Measurements from ENCODE around the gene PPP4R1. TPM values are rescaled to one million over a fixed set of nuclear protein-coding genes. Genes with fewer than 3 reads are reported as not detected.

The PPP4R1 gene
- total and polyA plus RNA-seq, 2 of the 4 experiments (the other 2 are of a cell fraction) = 80.6 to 123 TPM

DNA sequence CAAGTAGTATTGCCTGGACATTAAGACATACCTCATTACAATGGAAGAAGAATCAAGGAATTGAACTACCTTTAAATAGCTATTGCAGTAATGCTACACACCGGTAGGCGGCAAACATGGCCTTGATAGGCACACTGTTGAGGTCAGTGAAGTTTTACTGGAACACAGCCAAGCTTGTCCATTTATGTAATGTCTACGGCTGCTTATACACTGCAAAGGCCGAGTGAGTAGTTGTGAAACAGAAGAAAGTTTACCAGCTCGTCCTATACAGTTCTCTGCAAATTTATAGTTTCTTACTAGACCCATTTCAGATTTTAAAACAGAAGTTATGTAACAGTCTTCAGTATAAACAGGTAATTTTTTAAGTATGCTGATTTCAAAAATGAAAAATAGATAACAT, 38.8 kb downstream of the PPP4R1 start:
- no peak overlapping the region for H3K27ac ChIP-seq (ENCODE audit: insufficient read depth, low read length)
- no peak overlapping the region for H4K5ac ChIP-seq (ENCODE audit: low read depth, low read length)
- no peak overlapping the region for H3K4me2 ChIP-seq (ENCODE audit: low read depth, low read length)
- H2AK9ac ChIP-seq (replicated peaks; ENCODE audit: low read depth, low read length, poor library complexity) = no peak overlapping the region
- H3K4me1 ChIP-seq (ENCODE audit: control insufficient read depth, insufficient read depth, low read length) = peaks cover 4% of the 10 kb centered on the region; the same call in 1 of the 2 replicates
- H2BK5ac ChIP-seq (ENCODE audit: low read depth, low read length, poor library complexity, severe bottlenecking) = peak overlapping the region; percentile 21
- H3K9me1 ChIP-seq (ENCODE audit: insufficient read depth, low read length) = peaks cover 3% of the 10 kb centered on the region; the same call in 1 of the 2 replicates
- H2AK5ac ChIP-seq (ENCODE audit: low read depth, low read length) = no peak overlapping the region
- H2BK15ac ChIP-seq (ENCODE audit: low read depth, low read length) = no peak overlapping the region
- in situ Hi-C loops (cut with MboI; ENCODE audit: low sequenced_read_pairs) = no loop called here
- no CpG with 5 or more reads among the region's 5 CpGs for WGBS, 2 experiments (ENCODE audit: extremely low coverage in 2 of 2, insufficient read length in 1 of 2)
- dilution Hi-C loops (cut with HindIII; ENCODE audit: low sequenced_read_pairs, unreplicated experiment) = no loop called here
- no peak overlapping the region for H2BK120ac ChIP-seq (ENCODE audit: low read depth, low read length)
- H4K91ac ChIP-seq (ENCODE audit: insufficient read depth, low read depth, low read length) = no peak overlapping the region
- H3K18ac ChIP-seq (ENCODE audit: low read depth, low read length) = no peak overlapping the region
- H3K23ac ChIP-seq (ENCODE audit: low read depth, low read length) = no peak overlapping the region
- POLR2A ChIA-PET (ENCODE audit: unreplicated experiment) = no interaction called here
- H3K56ac ChIP-seq (ENCODE audit: extremely low read depth, insufficient read depth, low read length) = no peak overlapping the region
- H2BK20ac ChIP-seq (ENCODE audit: low read depth, low read length) = no peak overlapping the region
- ATAC-seq (ENCODE audit: low read depth) = peak; percentile 97
- peaks cover 21 to 39% of the 10 kb centered on the region in 2 experiments for H3K79me1 ChIP-seq (ENCODE audit: low read depth in 1 of 2, low read length in 2 of 2)
- 0 out of 2 replicates have a peak, but pooled peaks have one; percentile 35 for TF ChIP-seq CHD1 (IDR thresholded peaks at IDR 0.05; ENCODE audit: low read depth, low read length)
- TF ChIP-seq RCOR1 (IDR thresholded peaks at IDR 0.05; ENCODE audit: insufficient replicate concordance, low read length) = no peak
- TF ChIP-seq BHLHE40 (IDR thresholded peaks at IDR 0.05; ENCODE audit: low read depth, low read length) = no peak
- peak; percentile 88 for TF ChIP-seq SMC3 (IDR thresholded peaks at IDR 0.05; ENCODE audit: low read depth, low read length)
- TF ChIP-seq, protein P1, sequence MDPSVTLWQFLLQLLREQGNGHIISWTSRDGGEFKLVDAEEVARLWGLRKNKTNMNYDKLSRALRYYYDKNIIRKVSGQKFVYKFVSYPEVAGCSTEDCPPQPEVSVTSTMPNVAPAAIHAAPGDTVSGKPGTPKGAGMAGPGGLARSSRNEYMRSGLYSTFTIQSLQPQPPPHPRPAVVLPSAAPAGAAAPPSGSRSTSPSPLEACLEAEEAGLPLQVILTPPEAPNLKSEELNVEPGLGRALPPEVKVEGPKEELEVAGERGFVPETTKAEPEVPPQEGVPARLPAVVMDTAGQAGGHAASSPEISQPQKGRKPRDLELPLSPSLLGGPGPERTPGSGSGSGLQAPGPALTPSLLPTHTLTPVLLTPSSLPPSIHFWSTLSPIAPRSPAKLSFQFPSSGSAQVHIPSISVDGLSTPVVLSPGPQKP (IDR thresholded peaks at IDR 0.05; ENCODE audit: borderline replicate concordance, low read depth, low read length) = no peak
- TF ChIP-seq RAD21 (IDR thresholded peaks at IDR 0.05; ENCODE audit: low read length) = peak; percentile 90
- no peak for TF ChIP-seq MAFK (IDR thresholded peaks at IDR 0.05; ENCODE audit: low read depth, low read length)
- TF ChIP-seq, protein P2, sequence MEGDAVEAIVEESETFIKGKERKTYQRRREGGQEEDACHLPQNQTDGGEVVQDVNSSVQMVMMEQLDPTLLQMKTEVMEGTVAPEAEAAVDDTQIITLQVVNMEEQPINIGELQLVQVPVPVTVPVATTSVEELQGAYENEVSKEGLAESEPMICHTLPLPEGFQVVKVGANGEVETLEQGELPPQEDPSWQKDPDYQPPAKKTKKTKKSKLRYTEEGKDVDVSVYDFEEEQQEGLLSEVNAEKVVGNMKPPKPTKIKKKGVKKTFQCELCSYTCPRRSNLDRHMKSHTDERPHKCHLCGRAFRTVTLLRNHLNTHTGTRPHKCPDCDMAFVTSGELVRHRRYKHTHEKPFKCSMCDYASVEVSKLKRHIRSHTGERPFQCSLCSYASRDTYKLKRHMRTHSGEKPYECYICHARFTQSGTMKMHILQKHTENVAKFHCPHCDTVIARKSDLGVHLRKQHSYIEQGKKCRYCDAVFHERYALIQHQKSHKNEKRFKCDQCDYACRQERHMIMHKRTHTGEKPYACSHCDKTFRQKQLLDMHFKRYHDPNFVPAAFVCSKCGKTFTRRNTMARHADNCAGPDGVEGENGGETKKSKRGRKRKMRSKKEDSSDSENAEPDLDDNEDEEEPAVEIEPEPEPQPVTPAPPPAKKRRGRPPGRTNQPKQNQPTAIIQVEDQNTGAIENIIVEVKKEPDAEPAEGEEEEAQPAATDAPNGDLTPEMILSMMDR (conservative IDR thresholded peaks at IDR 0.05; ENCODE audit: low read depth, low read length) = peak; percentile 92
- TF ChIP-seq RFX5 (IDR thresholded peaks at IDR 0.05; ENCODE audit: low read depth, low read length) = 0 out of 2 replicates have a peak, but pooled peaks have one; percentile 47
- TF ChIP-seq, protein P3, sequence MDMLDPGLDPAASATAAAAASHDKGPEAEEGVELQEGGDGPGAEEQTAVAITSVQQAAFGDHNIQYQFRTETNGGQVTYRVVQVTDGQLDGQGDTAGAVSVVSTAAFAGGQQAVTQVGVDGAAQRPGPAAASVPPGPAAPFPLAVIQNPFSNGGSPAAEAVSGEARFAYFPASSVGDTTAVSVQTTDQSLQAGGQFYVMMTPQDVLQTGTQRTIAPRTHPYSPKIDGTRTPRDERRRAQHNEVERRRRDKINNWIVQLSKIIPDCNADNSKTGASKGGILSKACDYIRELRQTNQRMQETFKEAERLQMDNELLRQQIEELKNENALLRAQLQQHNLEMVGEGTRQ (IDR thresholded peaks at IDR 0.05; ENCODE audit: low read depth, low read length) = no peak
- no peak for TF ChIP-seq FOS (IDR thresholded peaks at IDR 0.05; ENCODE audit: low read depth, low read length)
- TF ChIP-seq MAZ (IDR thresholded peaks at IDR 0.05; ENCODE audit: borderline replicate concordance, low read depth, low read length) = no peak
- no peak for TF ChIP-seq POLR2A (IDR thresholded peaks at IDR 0.05; ENCODE audit: low read depth, low read length)
- no peak for TF ChIP-seq MXI1 (IDR thresholded peaks at IDR 0.05; ENCODE audit: borderline replicate concordance, low read depth, low read length)
- peak; percentile 64 for TF ChIP-seq CEBPB (IDR thresholded peaks at IDR 0.05; ENCODE audit: low read depth, low read length)
- no peak for TF ChIP-seq NFE2L2 (IDR thresholded peaks at IDR 0.05; ENCODE audit: low read depth, low read length)
- no peak overlapping the region for H4K8ac ChIP-seq (ENCODE audit: low read depth in 2 of 2, low read length in 2 of 2)
- intact Hi-C loops (cut with micrococcal nuclease) = loop anchor here (2.0 to 10.0 kb wide), 4 partner anchors 109 to 379 kb away; partner anchors contain the start of gene VAPA
- H2AFZ ChIP-seq (replicated peaks; ENCODE audit: low read length, poor library complexity) = no peak overlapping the region
- H4K20me1 ChIP-seq (ENCODE audit: insufficient read depth, low read length) = peaks cover 6% of the 10 kb centered on the region; the same call in 1 of the 2 replicates
- CTCF ChIA-PET = interaction anchor here (0.6 to 1.6 kb wide), 18 partner anchors 9 to 360 kb away, joined by 3 to 10 read pairs (median 3); no protein-coding TSS in a partner anchor
- H3K27me3 ChIP-seq (ENCODE audit: control insufficient read depth, insufficient read depth, low read length) = no peaks in the 10 kb centered on the region
- no peak overlapping the region for H3K14ac ChIP-seq (replicated peaks; ENCODE audit: low read depth, low read length)
- peak; percentile 98 for DNase-seq
- H3K4me3 ChIP-seq (ENCODE audit: insufficient read depth, low read depth, low read length) = no peak overlapping the region
- no TSS peak for BruUV-seq (replicated peaks)
- H3K4ac ChIP-seq (ENCODE audit: low read depth, low read length) = no peak overlapping the region
- no peak overlapping the region for H3K9ac ChIP-seq (ENCODE audit: low read depth, low read length)
- H3K9me3 ChIP-seq (ENCODE audit: control insufficient read depth, insufficient read depth, low read length) = no peaks in the 10 kb centered on the region
- peaks cover 16% of the 10 kb centered on the region for H3K36me3 ChIP-seq (ENCODE audit: control insufficient read depth, insufficient read depth, low read length)
